Cardiac atrium fibroblast (primary cell): Measurements from ENCODE around the gene ZDHHC18. TPM values are rescaled to one million over a fixed set of nuclear protein-coding genes. Genes with fewer than 3 reads are reported as not detected.

Source experiments
- total RNA-seq: library from RNA; depleted of rRNA; stranded (reverse); fragments of >200 nt; gene quantifications from 2 replicates; pipeline ENCODE4 v1.2.3, GENCODE V29; 2015

The ZDHHC18 gene
- 7.6 and 13.3 TPM in 2 replicates for total RNA-seq

GRCh38 chr1:26826261-26827105, at the start of gene ZDHHC18:
ZDHHC18 (plus strand) TSS chr1:26826688; CDS start chr1:26826805, 117 bp downstream.

DNA sequence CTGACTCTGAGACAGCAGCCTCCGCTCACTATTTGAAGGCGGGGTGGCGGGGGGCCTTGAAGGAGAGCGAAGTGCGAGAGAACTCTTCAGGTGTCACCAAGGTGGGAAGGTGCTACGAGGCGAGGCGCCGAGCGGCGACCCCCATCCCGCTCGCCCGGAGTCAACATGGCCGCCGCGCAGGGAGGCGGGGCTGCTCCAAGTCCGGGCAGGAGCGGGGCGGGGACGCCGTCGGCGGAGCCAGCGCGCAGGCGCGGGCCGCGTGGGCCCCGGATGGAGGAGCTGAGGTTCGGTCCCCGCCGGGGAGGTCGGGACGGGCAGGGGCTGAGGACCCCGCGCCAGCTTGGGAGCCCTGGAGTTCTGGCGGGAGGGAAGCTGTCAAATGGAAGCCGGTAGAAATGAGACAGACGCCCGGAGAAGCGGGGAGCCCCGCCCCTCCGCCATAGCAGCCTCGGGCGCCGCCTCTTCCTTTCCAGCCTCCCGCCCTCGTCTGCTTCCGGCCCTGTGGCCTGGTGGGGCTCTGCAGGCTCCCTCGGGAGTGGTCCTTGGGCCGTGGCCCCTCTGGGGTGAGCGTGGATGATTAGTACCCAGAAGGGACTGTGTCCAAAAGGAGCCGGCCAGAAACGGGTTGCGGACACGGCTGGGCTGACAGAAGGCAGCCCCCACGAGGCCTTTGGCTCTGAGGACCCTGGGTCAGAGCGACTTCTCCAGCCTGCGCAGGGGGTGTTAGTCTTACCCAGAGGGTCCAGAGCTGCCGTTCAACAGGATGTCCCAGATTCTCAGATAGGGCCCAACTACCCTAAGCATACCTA, 38.6 kb upstream of the ZDHHC18 start, which contains the start of gene PIGV:
Gene PIGV, plus strand, starts transcription at position 245 of the 809 bp plus-strand sequence. CDS start 2,866 bp downstream, outside the sequence.

GRCh38 chr1:26862781-26863684, 36.5 kb downstream of the ZDHHC18 start, which contains the start of gene SFN:
SFN (plus strand) TSS chr1:26863149; CDS start chr1:26863213, 64 bp downstream.

DNA sequence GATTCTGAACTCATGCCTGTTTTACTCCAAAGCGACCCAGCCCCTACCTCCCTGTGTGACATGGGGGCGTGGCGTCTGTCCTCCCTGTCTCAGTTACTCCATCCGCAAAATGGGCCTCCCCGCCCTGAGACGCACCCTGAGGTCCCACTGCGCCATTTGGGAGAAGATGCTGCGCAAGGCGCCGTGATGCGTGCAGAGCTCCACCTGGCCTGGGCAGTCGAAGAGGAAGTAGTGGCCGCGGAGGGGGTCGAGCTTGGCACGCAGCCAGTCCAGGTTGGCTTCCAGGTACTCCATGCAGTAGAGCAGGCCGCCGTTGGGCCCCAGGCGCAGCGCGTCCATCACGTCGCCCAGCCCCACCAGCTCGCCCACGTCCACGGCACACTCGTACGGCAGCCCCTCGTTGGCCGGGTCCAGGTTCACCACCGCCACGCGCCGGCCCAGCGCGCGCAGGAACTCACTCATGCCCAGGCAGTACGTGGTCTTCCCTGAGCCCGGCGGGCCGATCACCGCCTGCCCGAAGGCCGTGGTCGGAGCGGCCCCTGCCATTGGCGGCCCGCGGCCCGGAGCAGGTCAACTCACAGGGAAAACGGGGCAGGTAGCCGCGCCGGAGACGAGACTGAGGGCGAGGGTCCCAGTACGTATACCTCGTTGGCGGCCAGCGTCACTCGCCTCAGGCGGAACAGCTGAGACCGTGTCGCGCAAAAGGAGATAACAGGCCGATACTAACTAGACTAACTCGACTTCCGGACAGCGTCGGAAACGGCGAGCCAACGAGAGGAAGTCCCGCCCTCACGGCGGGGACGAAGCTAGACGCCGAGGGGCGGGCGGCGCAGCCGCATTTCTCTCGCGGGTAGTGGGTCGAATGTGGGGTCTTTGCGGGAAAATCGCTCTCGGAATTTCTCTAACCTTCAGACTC, 63.3 kb downstream of the ZDHHC18 start, which contains the start of gene GPN2:
Gene GPN2, minus strand, starts transcription at position 733 of the 916 bp plus-strand sequence. Its CDS starts 187 bp downstream, at position 546.

DNA sequence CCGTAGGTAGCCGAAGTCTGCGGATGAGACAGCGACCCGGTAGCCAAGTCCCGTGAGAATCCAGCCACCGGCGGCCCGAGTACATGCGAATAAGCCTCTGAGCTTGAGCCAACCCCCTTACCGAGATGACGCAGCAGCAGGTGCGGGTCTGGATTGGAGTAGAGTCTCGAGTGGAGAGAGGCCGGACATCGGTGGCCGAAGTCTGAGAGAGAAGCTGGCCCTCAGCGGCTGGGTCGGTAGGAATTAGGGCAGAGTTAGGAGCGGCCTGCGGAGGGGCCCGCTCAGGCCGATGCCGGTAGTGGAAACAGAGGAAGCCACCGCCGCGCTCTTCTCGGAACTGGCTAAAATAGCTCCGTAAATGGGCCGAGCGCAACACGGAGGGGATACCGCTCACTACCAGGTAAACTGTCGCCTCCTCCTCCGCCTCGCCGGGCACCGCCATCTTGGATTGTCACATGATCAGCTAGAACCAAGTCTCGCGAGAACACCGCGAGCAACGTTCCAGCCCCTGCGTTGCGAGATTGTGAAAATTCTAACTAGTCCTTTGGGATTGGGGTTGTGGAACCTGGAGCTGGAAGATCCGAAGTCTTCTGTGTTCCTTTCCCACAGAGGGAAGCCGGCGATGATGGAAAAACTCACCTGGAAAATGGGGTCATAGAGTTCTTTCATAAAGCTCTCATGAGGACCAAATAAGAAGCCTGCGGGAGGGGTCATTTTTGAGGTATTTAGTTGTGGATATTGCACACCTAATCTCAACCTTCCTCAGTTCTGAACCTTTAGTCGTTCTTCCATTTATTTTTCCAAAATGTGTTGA, 73.7 kb downstream of the ZDHHC18 start, which contains the start of gene GPATCH3:
Gene GPATCH3, minus strand, starts transcription at position 467 of the 814 bp plus-strand sequence. Its CDS starts 25 bp downstream, at position 442.

Other genes with a start within 250 kb of the ZDHHC18 start
- 16.2 and 18.1 TPM in 2 replicates for gene ARID1A, start 130.7 kb upstream of the ZDHHC18 start, total RNA-seq
- gene PIGV, start 38.7 kb upstream of the ZDHHC18 start, total RNA-seq = 8.7 and 16.2 TPM in 2 replicates
- not detected in 2 replicates for gene SFN, start 36.5 kb downstream of the ZDHHC18 start, total RNA-seq
- 6.7 and 8.3 TPM in 2 replicates for gene GPN2, start 63.6 kb downstream of the ZDHHC18 start, total RNA-seq
- gene GPATCH3, start 73.8 kb downstream of the ZDHHC18 start, total RNA-seq = 3.1 and 6.0 TPM in 2 replicates
- gene NR0B2, start 87.3 kb downstream of the ZDHHC18 start, total RNA-seq = not detected in 2 replicates
- 45.5 and 49.8 TPM in 2 replicates for gene NUDC, start 95.1 kb downstream of the ZDHHC18 start, total RNA-seq
- not detected in 2 replicates for gene KDF1, start 133.8 kb downstream of the ZDHHC18 start, total RNA-seq
- 52.8 and 116 TPM in 2 replicates for gene TRNP1, start 167.0 kb downstream of the ZDHHC18 start, total RNA-seq
- gene TENT5B, start 186.2 kb downstream of the ZDHHC18 start, total RNA-seq = 13.8 and 27.4 TPM in 2 replicates